HL-60 (cell line): Measurements from ENCODE around the gene PRKAB1.

Source experiments
- DNase-seq, 2 experiments: peaks; one replicate each; pipeline ENCODE4 v3.0.0-alpha.2; 2010 to 2020; ENCODE audit warnings: low read depth in 1 of 2, low spot score in 1 of 2
- H3K27ac ChIP-seq: fragments of 250-450 bp; sonication (Bioruptor Pico); replicated peaks from 2 replicates; pipeline ENCODE4 v1.5.1; 2020; ENCODE audit warnings: mild to moderate bottlenecking, moderate library complexity
- H3K27me3 ChIP-seq: fragments of 250-450 bp; sonication (Bioruptor Pico); 2 replicates; pipeline ENCODE4 v1.5.1; 2021; ENCODE audit warnings: mild to moderate bottlenecking, moderate library complexity; ENCODE audit not compliant: insufficient read depth, poor library complexity, severe bottlenecking
- H3K4me3 ChIP-seq: replicated peaks from 2 replicates; pipeline ENCODE4 v1.5.1; 2011; ENCODE audit warnings: mild to moderate bottlenecking, control low read depth, low read length; ENCODE audit not compliant: insufficient read depth
- CTCF ChIP-seq: IDR thresholded peaks from one replicate; pipeline ENCODE4 v1.5.1; 2011; ENCODE audit warnings: low read length, control low read depth, inconsistent platforms; ENCODE audit not compliant: insufficient read depth
- GABPA ChIP-seq: IDR thresholded peaks from 2 replicates; pipeline ENCODE4 v1.6.1; 2012; ENCODE audit warnings: low read depth
- POLR2AphosphoS5 ChIP-seq: IDR thresholded peaks from 2 replicates; pipeline ENCODE4 v1.6.1; 2012; ENCODE audit warnings: low read depth
- REST ChIP-seq: IDR thresholded peaks from 2 replicates; pipeline ENCODE4 v1.6.1; 2012; ENCODE audit warnings: low read depth; ENCODE audit not compliant: insufficient replicate concordance
- SPI1 ChIP-seq: IDR thresholded peaks from 2 replicates; pipeline ENCODE4 v1.6.1; 2012; ENCODE audit warnings: low read depth, mild to moderate bottlenecking, borderline replicate concordance

The PRKAB1 gene

GRCh38 chr12:119693511-119693910 is 25.6 kb downstream of the PRKAB1 start:
- TF ChIP-seq REST (no peak), SPI1 (no peak), POLR2AphosphoS5 (no peak), CTCF (no peak), GABPA (no peak)
- H3K4me3 ChIP-seq = no peak overlapping the region
- H3K27ac ChIP-seq = no peak overlapping the region
- no peak for DNase-seq
- H3K27me3 ChIP-seq = no peaks in the 10 kb centered on the region

GRCh38 chr12:119694111-119694510 is 26.2 kb downstream of the PRKAB1 start:
- no peak overlapping the region for H3K27ac ChIP-seq
- no peak overlapping the region for H3K4me3 ChIP-seq
- DNase-seq = no peak
- no peak for TF ChIP-seq REST
- no peak for TF ChIP-seq POLR2AphosphoS5
- TF ChIP-seq GABPA = no peak
- TF ChIP-seq CTCF = no peak
- no peak for TF ChIP-seq SPI1
- no peaks in the 10 kb centered on the region for H3K27me3 ChIP-seq

GRCh38 chr12:119695034-119695433 is 27.1 kb downstream of the PRKAB1 start:
- TF ChIP-seq CTCF (peak; percentile 30), SPI1 (no peak), REST (no peak), POLR2AphosphoS5 (no peak)
- Histone ChIP-seq H3K27me3 (no peaks in the 10 kb centered on the region), H3K27ac (no peak overlapping the region), H3K4me3 (no peak overlapping the region)
- no peak for DNase-seq
